Small intestine (tissue), 7 donors: ENCODE results near the gene HPSE2. TPM values are rescaled to one million over a fixed set of nuclear protein-coding genes. Genes with fewer than 3 reads are reported as not detected.

ENCODE experiments used
- DNase-seq, 2 donors: peaks; one replicate each; pipeline versions ENCODE4 v3.0.0 to v3.0.0-alpha.2; 2013
- FAIRE-seq: peaks from 2 replicates; lab custom pipeline; 2012; peaks lifted over from hg19 to GRCh38; lab: Jason Lieb, UNC
- H3K27ac ChIP-seq, 3 donors: one replicate each; pipeline ENCODE4 v1.5.1; 2013; ENCODE audit warnings: low read length in 2 of 3, mild to moderate bottlenecking in 2 of 3, control low read depth in 1 of 3, inconsistent platforms in 1 of 3, low read depth in 1 of 3, moderate library complexity in 1 of 3
- H3K27me3 ChIP-seq, 3 donors: one replicate each; pipeline ENCODE4 v1.6.1; 2013; ENCODE audit warnings: low read length in 3 of 3, inconsistent platforms in 1 of 3; ENCODE audit not compliant: control insufficient read depth in 3 of 3, insufficient read depth in 3 of 3
- H3K36me3 ChIP-seq, 3 donors: one replicate each; pipeline ENCODE4 v1.6.1; 2013; ENCODE audit warnings: low read length in 3 of 3, inconsistent platforms in 1 of 3, low read depth in 1 of 3, mild to moderate bottlenecking in 1 of 3, moderate library complexity in 1 of 3; ENCODE audit not compliant: control insufficient read depth in 3 of 3, insufficient read depth in 2 of 3
- H3K4me1 ChIP-seq, 3 donors: one replicate each; pipeline ENCODE4 v1.6.1; 2013; ENCODE audit warnings: low read length in 2 of 3, inconsistent platforms in 1 of 3, low read depth in 1 of 3, mild to moderate bottlenecking in 1 of 3, moderate library complexity in 1 of 3; ENCODE audit not compliant: control insufficient read depth in 3 of 3, insufficient read depth in 2 of 3
- H3K4me3 ChIP-seq, 3 donors: one replicate each; pipeline ENCODE4 v1.5.1; 2013; ENCODE audit warnings: low read length in 3 of 3, control low read depth in 1 of 3, inconsistent platforms in 1 of 3, low read depth in 1 of 3, mild to moderate bottlenecking in 1 of 3, moderate library complexity in 1 of 3
- H3K9me3 ChIP-seq, 2 donors: one replicate each; pipeline ENCODE4 v1.6.1; 2013; ENCODE audit warnings: low read depth in 1 of 2, low read length in 1 of 2; ENCODE audit not compliant: control insufficient read depth in 2 of 2, insufficient read depth in 1 of 2
- WGBS, 3 donors: extraction: QIAGEN DNeasy Blood & Tissue Kit; methylation state at CpG; one replicate each; pipeline ENCODE4 v1.1.7; 2013; 5-methylcytosine and 5-hydroxymethylcytosine counted together
- polyA plus RNA-seq, 4 donors: library from polyadenylated mRNA; stranded (reverse) in 3 of 4; unstranded in 1 of 4; fragments of 200-250 nt in 3 of 4; fragments of 120-200 nt in 1 of 4; gene quantifications; one replicate each; pipeline versions ENCODE4 v1.2.1 to v1.2.3, GENCODE V29; 2013
- donor health status: healthy with polysubstance abuse.
- donor health status: control.
- donor health status: control.
- donor health status: Bipolar disorder and iron deficiency.
- donor health status: healthy.

HPSE2 gene
- polyA plus RNA-seq, 4 donors: 0.22 to 9.4 (median 1.2) TPM

DNA sequence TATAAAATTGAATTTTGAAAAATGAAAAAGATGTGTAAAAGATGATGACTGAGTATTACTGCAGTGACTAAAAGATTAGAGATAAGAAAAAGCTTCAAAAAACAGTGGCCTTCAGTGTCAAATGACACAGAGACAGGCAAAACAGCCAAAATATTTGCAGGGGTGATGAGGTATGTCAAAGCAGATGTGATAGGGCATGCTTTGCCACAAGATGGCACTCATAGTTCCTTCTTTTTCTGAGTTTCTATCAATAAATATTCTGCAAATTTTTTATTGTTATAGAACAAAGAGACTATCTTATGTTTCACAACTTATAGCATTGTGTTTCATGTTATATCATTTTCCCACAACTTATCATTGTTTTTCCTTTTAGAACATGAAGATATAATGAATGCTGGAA, 444.8 kb downstream of the HPSE2 start:
- Histone ChIP-seq H3K4me3 (no peak overlapping the region), H3K27ac (no peak overlapping the region), H3K36me3 (no peaks in the 10 kb centered on the region), H3K9me3 (peaks cover 0 to 2% of the 10 kb centered on the region in 2 donors), H3K27me3 (no peaks in the 10 kb centered on the region), H3K4me1 (no peaks in the 10 kb centered on the region)
- DNase-seq (peak in 1 of 2 donors; percentile 7), FAIRE-seq (no peak)

DNA sequence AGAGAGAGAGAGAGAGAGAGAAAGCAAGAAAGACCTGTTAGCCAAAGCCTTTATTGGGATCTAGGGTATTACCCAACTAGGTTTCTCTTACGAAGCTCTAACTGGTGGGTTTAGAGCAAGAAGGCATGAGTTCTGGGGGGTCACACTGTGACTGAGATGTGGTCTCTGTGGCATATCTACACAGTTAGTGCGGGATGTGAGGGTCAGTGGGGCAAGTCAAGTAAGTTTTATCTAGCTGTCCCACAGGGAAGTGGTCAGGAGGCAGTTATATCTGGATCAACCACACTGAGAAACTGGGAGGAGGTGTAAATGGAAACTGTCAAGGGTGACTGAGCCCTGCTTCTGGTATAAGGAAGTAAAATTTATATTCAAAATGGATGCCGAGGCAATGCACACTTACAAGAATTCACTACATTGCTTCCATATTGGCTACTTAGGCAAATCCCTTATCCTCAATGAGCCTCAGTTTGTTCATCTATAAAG, 457.3 kb downstream of the HPSE2 start:
- WGBS, 3 donors: 75 to 82% (median 79%) methylated on average over 3 of the region's 3 CpGs
- FAIRE-seq (no peak), DNase-seq (no peak)
- Histone ChIP-seq H3K4me3 (no peak overlapping the region), H3K36me3 (no peaks in the 10 kb centered on the region), H3K9me3 (no peaks in the 10 kb centered on the region), H3K27me3 (no peaks in the 10 kb centered on the region), H3K27ac (no peak overlapping the region), H3K4me1 (no peaks in the 10 kb centered on the region)

DNA sequence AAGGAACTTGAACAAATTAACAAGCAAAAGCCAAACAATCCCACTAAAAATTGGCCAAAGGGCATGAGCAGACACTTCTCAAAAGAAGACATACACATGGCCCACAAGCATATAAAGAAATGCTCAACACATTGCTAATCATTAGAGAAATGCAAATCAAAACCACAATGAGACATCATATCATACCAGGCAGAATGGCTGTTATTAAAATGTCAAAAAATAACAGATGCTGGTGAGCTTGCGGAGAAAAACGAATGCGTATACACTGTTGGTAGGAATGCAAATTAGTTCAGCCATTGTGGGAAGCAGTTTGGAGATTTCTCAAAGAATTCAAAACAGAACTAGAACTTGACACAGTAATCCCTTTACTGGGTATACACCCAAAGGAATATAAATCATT, 477.2 kb downstream of the HPSE2 start:
- Histone ChIP-seq H3K9me3 (peaks cover 0 to 2% of the 10 kb centered on the region in 2 donors), H3K27ac (no peak overlapping the region), H3K36me3 (no peaks in the 10 kb centered on the region), H3K4me3 (no peak overlapping the region), H3K4me1 (no peaks in the 10 kb centered on the region), H3K27me3 (no peaks in the 10 kb centered on the region)
- no peak for FAIRE-seq
- 57 to 92% (median 64%) methylated on average over 3 of the region's 3 CpGs for WGBS, 3 donors
- no peak for DNase-seq

DNA sequence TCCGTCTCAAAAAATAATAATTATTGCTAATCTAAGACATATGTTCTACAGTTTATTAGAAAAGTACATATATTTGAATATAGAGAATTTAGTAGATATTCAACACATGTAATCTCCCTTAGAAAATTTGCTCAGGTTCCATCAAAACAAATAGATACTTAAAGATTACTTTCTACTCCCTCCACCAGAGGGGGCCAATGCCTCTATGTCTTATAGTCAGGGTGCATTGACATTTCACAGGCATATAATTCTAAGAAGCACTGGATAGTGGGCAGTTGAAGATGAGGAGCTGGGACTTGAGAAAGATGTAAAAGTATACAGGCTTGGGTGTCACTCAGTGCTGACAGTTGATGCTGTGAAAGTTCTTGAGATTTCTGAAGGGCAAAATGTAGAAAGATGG, 487.4 kb downstream of the HPSE2 start:
- H3K36me3 ChIP-seq: no peaks in the 10 kb centered on the region
- no peaks in the 10 kb centered on the region for H3K27me3 ChIP-seq
- H3K27ac ChIP-seq: no peak overlapping the region
- H3K4me1 ChIP-seq: no peaks in the 10 kb centered on the region
- WGBS, 3 donors: 27 to 48% (median 33%) methylated on average over 1 of the region's 1 CpG
- H3K4me3 ChIP-seq: no peak overlapping the region
- peak; percentile 12 to 24 for DNase-seq
- FAIRE-seq: no peak
- H3K9me3 ChIP-seq: no peaks in the 10 kb centered on the region

DNA sequence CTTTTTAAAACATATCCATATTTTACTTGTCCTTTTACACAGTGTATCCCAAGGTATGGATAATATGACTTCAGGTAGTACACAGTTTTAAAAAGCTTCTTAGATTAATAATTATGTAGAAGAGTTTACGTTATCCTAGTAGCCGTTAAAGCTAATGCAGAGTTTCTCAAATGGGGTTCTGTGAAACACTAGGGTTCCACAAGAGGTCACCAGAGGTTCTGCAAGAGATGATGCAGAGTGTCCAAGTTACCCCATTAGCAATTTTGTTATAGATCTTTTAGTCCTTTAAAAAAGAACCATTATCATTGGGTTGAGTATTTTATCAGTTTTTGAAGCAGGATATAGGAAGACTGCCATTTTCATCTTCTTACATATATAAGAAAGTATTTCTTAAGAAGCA, 490.0 kb downstream of the HPSE2 start:
- FAIRE-seq: no peak
- H3K36me3 ChIP-seq: no peaks in the 10 kb centered on the region

DNA sequence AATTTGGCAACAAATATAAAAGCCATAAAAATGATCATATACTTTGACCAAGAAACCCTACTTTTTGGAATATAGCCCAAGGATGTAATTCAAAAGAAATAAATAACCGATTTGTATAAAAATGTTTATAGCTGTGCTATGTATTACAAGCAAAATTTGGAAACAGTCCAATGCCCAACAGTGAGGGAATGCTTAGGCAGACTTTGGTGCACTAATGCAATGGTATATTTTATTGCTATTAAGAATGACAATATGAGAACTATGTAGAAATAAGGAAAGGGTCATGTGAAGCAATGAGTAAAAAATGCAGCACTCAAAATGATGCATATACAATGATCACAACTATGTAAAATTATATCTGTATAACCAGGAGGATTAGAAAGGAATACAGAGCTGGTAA, 515.1 kb downstream of the HPSE2 start:
- FAIRE-seq (no peak), DNase-seq (no peak)
- H3K9me3 ChIP-seq: no peaks in the 10 kb centered on the region
- no peaks in the 10 kb centered on the region for H3K27me3 ChIP-seq
- no peaks in the 10 kb centered on the region for H3K4me1 ChIP-seq
- H3K36me3 ChIP-seq: no peaks in the 10 kb centered on the region
- WGBS, 3 donors: 33 to 51% (median 44%) methylated on average over 1 of the region's 1 CpG
- H3K4me3 ChIP-seq: no peak overlapping the region
- H3K27ac ChIP-seq: no peak overlapping the region

More for the DNA sequence above, 490.0 kb downstream of the HPSE2 start:
- Histone ChIP-seq H3K27ac (no peak overlapping the region), H3K27me3 (no peaks in the 10 kb centered on the region), H3K9me3 (no peaks in the 10 kb centered on the region), H3K4me1 (no peaks in the 10 kb centered on the region), H3K4me3 (no peak overlapping the region)
- 84 to 88% (median 85%) methylated on average over 2 of the region's 2 CpGs for WGBS, 3 donors
- DNase-seq: no peak

DNA sequence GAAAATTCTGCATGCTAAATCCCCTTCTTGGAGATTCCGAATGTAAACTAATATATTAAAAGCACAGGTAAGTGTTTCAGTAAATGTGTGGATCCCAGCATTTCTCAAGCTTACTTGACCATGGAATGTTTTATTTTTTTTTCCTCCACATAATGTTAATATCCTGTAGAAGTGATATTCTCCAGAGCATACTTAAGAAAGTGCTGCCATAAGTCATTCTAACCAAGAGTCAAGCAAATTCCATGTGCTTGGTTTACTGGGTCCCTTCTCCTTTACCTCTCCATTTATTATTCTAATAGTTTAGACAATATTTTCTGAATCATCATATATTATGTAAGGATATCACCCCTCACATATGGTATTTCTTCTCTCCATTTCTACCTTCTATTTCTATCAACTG, 522.1 kb downstream of the HPSE2 start:
- no peak overlapping the region for H3K4me3 ChIP-seq
- H3K27ac ChIP-seq: no peak overlapping the region
- DNase-seq: no peak
- no peaks in the 10 kb centered on the region for H3K27me3 ChIP-seq
- no peaks in the 10 kb centered on the region for H3K9me3 ChIP-seq
- H3K36me3 ChIP-seq: no peaks in the 10 kb centered on the region
- FAIRE-seq: no peak
- WGBS, 3 donors: 82 to 87% (median 84%) methylated on average over 1 of the region's 1 CpG
- no peaks in the 10 kb centered on the region for H3K4me1 ChIP-seq

DNA sequence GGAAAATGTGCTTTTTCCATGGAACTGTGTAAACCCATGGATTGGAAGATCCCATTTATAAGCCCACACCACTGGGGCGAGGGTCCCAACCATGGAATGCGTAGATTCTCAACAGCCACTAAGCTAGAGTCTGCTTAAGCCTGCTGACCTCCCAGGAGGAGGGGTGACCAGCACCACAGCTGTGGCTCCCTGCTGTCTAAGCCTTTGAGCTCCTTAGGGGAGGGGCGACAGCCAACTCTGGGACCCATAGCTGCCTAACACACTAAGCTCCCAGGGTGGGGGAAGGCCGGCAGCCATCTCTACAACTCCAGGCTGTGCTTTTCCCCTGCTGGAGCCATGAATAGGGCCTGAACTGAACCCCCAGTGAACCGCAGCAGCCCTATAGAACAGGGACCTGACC, 539.1 kb downstream of the HPSE2 start:
- no peak overlapping the region for H3K4me3 ChIP-seq
- FAIRE-seq: no peak
- no peak overlapping the region for H3K27ac ChIP-seq
- no peak for DNase-seq
- 57 to 78% (median 64%) methylated on average over 5 of the region's 5 CpGs for WGBS, 3 donors
- no peaks in the 10 kb centered on the region for H3K27me3 ChIP-seq
- no peaks in the 10 kb centered on the region for H3K4me1 ChIP-seq
- H3K9me3 ChIP-seq: no peaks in the 10 kb centered on the region
- no peaks in the 10 kb centered on the region for H3K36me3 ChIP-seq

DNA sequence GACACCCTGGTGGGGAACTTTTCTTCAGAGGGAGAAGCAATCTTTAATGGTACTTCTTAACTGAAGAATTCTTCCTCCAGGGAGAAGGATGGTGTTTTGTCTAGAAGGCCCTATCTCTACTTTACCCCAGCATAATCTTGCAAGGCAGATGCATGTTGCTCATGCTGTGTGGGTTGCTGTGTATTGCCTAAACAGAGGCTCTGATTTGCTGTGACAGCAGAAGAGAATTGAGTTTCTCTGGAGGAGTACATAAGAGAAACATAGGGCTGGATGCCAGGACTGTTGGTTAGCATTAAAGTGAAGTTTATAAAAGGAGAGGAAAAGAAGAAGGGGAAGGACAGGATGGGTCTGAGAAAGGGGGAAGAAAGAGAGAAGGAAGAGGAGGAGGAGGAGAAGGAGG, 540.8 kb downstream of the HPSE2 start:
- Histone ChIP-seq H3K27ac (peak overlapping the region in 1 of 3 donors; percentile 4), H3K27me3 (no peaks in the 10 kb centered on the region), H3K36me3 (no peaks in the 10 kb centered on the region), H3K4me1 (no peaks in the 10 kb centered on the region), H3K4me3 (no peak overlapping the region), H3K9me3 (no peaks in the 10 kb centered on the region)
- DNase-seq: no peak
- no peak for FAIRE-seq
